Measurements from ENCODE around the gene SSR1.
"Not testable (repeated sequence)": the region's sequence is repeated elsewhere in the genome, so short reads cannot be mapped to it uniquely, and the experiment has no call there.

The SSR1 gene

DNA sequence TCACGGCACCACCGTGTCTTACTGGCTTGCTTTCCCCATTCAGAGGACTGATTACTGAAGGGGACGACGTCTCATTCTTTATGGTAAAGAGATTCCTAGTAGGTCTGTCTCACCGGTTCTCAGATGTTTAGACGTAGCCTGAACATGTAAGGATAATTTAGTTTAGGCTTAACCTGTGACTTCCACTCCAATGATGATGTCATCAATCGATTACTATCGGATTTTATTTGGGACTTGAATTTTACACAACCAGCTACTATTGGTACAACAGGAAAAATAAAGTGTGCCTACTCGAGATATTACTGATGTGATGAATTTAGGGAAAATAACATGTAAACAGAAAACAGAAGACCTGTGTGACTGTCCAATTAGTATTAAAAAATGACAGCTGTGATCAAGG is 4.5 kb upstream of the SSR1 start:
- no peak for DNase-seq (ENCODE audit: low read depth)

- DNase-seq (ENCODE audit: low read depth) = no peak
These were observed 3.9 kb upstream of the SSR1 start for GRCh38 chr6:7316658-7317533.

DNA sequence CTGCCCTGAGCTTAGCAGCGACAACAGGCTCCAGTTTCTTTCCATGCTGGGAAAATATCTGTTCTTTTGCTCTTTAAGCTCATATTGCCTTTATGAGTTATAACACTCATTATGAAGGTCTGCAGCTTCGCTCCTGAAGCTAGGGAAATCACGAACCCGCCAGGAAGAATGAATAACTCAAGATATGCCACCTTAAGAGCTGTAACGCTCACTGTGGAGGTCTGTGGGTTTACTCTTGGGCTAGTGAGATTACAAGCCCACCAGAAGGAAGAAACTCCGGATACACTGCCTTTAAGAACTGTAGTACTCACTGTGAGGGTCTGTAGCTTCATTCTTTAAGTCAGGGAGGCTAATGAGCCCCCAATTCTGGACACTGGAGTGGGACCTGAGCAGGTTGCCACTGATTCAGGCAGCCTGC is 3.0 kb upstream of the SSR1 start:
- no peak for DNase-seq (ENCODE audit: low read depth)

GRCh38 chr6:7315087-7315947 is 2.3 kb upstream of the SSR1 start:
- DNase-seq (ENCODE audit: low read depth) = not testable (repeated sequence)

- no peak for DNase-seq (ENCODE audit: low read depth)
These were observed 1.4 kb upstream of the SSR1 start for GRCh38 chr6:7314414-7314813.

DNA sequence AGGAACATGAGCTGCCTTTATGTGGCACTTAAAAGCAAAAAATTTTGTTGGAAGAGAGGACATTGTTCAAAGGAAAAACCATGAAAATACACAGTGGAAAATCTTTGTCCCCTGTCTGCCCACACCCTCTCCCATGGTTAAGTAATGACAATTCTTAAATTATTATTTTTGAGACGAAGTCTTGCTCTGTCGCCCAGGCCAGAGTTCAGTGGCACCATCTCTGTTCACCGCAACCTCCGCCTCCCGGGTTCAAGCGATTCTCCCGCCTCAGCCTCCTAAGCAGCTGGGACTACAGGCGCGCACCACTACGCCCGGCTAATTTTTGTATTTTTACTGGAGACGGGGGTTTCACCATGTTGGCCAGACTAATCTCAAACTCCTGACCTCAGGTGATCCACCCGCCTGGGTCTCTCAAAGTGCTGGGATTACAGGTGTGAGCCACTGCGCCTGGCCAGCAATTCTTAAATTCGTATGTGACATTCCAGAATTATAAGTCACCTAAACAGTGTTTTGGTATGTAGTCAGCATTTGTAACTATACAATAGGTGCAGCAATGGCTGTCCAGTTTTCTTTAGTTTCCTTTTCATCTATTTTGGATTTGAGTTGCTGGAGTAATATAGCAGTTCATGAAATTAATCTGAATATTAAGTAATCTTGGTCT is 636 bp upstream of the SSR1 start:
- DNase-seq (ENCODE audit: low read depth) = no peak

DNA sequence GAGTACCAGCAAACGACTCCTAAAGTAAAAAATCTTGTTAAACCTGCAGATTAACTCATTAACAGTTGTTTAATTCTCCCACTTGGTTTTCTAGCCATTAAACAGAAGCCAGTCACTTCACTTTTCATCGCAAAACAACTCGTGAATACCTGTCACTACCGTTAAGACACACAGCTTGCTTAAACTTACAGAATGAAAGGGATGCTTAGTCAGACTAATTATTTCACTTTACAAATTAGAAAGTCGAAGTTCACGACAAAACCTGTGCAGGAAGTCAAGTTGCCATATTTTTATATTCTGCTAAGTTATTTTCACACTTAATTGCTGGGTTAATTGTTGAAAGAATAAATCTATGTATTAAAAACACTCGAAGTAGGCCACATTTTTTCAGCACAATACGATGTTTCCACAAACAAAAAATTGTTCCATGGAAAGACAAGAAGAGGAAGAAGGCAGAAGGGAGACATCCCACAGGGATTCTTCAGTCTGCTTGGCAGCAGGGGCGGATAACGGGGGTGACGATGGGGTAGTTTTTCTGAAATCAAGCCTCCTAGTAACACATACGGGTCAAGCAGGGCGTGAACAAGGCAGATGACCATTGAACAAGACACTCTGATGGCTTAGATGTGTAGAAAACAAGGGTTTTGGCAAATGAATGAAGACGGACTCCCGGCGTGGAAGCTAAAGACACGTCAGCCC is 933 bp downstream of the SSR1 start:
- DNase-seq (ENCODE audit: low read depth) = peak; percentile 58

DNA sequence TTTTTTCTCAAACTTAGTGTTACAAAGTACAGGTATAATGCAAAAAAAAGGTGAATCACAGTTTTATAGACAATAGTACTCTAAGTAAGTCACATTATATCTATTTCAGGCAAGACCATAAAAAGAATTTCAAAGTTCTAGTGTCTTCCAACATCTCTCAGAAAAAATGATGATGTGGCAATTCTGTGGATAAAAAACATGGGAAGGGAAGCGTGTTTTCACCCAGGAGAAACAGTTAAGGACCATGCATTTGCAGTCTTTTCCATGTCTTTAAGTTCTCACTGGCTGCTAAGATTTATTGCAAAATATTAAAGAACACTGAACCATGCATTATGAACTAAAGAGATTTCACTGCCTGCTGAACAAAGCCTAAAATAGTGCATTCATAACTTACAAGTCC is 1.8 kb downstream of the SSR1 start:
- no peak for DNase-seq (ENCODE audit: low read depth)

DNA sequence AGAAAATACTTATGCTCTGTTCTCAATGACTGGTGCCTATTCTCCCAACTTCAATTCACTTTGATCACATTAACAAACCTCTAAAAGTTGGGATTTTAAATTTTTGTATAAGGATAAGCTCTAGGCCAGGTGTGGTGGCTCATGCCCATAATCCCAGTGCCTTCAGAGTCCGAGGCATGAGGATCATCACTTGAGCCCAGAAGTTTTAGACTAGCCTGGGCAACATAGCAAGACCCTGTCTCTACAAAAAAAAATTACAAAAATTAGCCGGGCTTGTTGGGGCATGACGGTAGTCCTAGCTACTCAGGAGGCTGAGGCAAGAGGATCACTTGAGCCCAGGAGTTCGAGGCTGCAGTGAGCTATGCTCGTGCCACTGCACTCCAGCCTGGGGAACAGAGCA is 3.9 kb downstream of the SSR1 start:
- no peak for DNase-seq (ENCODE audit: low read depth)

GRCh38 chr6:7307533-7307932 is 5.5 kb downstream of the SSR1 start:
- DNase-seq (ENCODE audit: low read depth) = no peak

- no peak for DNase-seq (ENCODE audit: low read depth)
These were observed 8.2 kb downstream of the SSR1 start for GRCh38 chr6:7304821-7305220.

DNA sequence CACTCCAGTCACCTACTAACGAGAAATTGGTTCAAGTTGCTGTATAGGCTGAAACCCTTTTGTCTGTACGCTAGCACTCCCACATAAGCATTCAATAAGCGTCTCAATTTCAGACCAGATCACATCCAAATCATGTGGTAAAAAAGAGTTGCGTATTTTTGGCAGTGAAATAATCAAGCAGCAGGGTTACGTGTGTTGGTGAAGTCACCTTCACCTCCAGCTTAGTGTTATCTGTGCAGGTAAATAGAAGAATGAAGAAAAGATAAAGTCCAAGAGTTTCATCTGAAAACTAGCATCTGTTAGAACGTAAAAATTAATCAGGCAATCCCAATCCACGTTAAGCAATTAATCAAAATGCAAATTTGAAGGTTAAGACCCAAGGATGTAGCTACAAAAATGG is 11.3 kb downstream of the SSR1 start:
- no peak for DNase-seq (ENCODE audit: low read depth)

DNA sequence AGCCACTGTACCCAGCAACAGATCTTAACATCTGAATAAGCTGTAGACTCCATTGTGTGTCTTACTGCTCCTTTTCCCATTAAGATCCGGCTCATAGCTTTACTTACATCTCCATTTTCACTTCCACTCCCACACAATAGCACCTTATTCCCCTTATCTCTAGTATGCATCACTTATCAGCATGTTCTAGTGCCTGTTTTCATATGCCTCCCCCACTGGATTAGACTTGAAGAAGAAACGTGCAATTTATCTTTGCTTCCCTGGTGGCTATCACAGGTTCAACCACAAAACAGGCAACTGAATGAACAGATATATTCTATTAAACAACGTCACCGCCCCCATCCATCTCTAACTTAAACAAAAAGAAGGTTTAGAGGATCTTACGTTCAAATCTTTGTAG is 12.1 kb downstream of the SSR1 start:
- no peak for DNase-seq (ENCODE audit: low read depth)

- DNase-seq (ENCODE audit: low read depth) = no peak
These were observed 14.9 kb downstream of the SSR1 start for GRCh38 chr6:7298113-7298512.

DNA sequence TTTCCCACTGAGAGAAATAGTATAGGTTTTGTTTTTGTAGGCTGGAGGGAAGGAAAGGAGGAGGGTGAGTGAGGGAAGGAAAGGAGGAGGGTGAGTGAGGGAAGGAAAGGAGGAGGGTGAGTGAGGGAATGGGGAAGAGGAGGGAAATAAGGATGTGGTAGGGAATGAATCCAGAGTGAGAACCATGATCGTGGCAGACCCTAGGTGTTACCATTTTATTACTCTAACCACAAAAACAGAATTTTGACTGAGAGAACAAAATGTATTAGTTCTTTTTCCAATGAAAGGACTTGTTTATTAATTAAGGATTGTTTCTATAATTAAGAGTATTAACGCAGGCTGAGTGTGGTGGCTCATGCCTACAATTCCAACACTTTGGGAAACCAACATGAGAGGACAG is 16.4 kb downstream of the SSR1 start:
- DNase-seq (ENCODE audit: low read depth) = no peak

DNA sequence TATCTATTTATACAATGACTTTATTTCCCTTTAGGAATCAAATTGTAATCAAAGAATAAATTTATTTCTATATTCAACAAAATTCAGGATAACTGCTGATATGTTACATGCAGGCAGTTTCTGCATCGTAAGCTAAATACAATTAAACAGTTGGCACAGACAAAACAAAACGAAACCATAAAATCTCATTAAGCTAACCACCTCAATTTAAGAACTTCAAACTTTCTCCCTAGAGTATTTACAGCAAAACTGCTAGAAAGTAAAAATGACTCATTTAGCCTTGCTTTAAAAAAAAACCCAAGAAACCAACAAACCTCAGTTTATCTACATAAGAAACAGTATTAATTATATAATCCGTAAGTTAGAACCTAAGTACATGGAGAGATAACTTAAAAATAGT is 17.1 kb downstream of the SSR1 start:
- DNase-seq (ENCODE audit: low read depth) = no peak

GRCh38 chr6:7292596-7293255 is 20.3 kb downstream of the SSR1 start:
- no peak for DNase-seq (ENCODE audit: low read depth)

GRCh38 chr6:7290079-7290478 is 22.9 kb downstream of the SSR1 start:
- no peak for DNase-seq (ENCODE audit: low read depth)

- no peak for DNase-seq (ENCODE audit: low read depth)
These were observed 27.6 kb downstream of the SSR1 start for GRCh38 chr6:7285416-7285815.

DNA sequence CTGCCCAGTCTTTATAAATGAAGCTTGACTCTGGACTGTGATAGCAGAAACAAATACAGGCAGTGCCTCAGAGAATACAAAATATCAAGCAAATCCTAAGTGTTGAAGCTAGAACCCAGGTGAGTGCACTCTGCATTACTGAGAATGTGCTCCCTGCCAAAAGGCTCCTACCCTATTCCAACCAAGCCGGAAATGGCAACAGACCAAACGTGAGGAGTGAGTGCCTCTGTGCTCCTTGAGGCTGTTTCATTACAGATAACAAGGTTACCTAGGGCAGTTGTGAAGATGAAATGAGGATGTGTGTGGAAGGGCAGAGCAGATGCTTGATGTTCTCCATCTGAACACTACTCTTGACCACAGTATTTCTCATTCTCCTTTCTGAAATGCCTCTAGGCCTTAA is 29.3 kb downstream of the SSR1 start:
- DNase-seq (ENCODE audit: low read depth) = no peak

- no peak for DNase-seq (ENCODE audit: low read depth)
These were observed 30.7 kb downstream of the SSR1 start for GRCh38 chr6:7282097-7282906.

Measured in iris pigment epithelial cell (primary cell).